GM18867 (cell line): ENCODE measurements around the gene DHX57.

Source experiments
- ATAC-seq: cut with Tn5 transposase; IDR thresholded peaks from one replicate; pipeline ENCODE4 v1.9.1; 2021; ENCODE audit warnings: mild to moderate bottlenecking, moderate library complexity; ENCODE audit not compliant: unreplicated experiment

DHX57 gene

GRCh38 chr2:38873763-38874162 lies 2.0 kb downstream of the DHX57 start:
- ATAC-seq = no peak

GRCh38 chr2:38871432-38871831 lies 4.3 kb downstream of the DHX57 start:
- ATAC-seq = no peak

GRCh38 chr2:38866773-38867443 lies 8.8 kb downstream of the DHX57 start:
- no peak for ATAC-seq

GRCh38 chr2:38863061-38863695 lies 12.6 kb downstream of the DHX57 start:
- ATAC-seq = peak; percentile 70

GRCh38 chr2:38862476-38862875 lies 13.3 kb downstream of the DHX57 start:
- ATAC-seq = no peak

GRCh38 chr2:38856165-38856564 lies 19.6 kb downstream of the DHX57 start:
- ATAC-seq = no peak

GRCh38 chr2:38850045-38850444 lies 25.7 kb downstream of the DHX57 start:
- peak; percentile 91 for ATAC-seq

GRCh38 chr2:38836791-38837190 lies 38.9 kb downstream of the DHX57 start:
- ATAC-seq = no peak

GRCh38 chr2:38835990-38836389 lies 39.7 kb downstream of the DHX57 start:
- peak; percentile 92 for ATAC-seq

- ATAC-seq = no peak
Measured at GRCh38 chr2:38835015-38835601, 40.6 kb downstream of the DHX57 start.

GRCh38 chr2:38830526-38831159 lies 45.1 kb downstream of the DHX57 start:
- ATAC-seq = no peak

- no peak for ATAC-seq
Measured at GRCh38 chr2:38829971-38830370, 45.8 kb downstream of the DHX57 start.

- no peak for ATAC-seq
Measured at GRCh38 chr2:38828460-38828859, 47.3 kb downstream of the DHX57 start.

- peak; percentile 44 for ATAC-seq
Measured at GRCh38 chr2:38827539-38828145, 48.1 kb downstream of the DHX57 start.

GRCh38 chr2:38825956-38826355 lies 49.8 kb downstream of the DHX57 start:
- no peak for ATAC-seq

GRCh38 chr2:38824906-38825305 lies 50.8 kb downstream of the DHX57 start:
- ATAC-seq = no peak

GRCh38 chr2:38823386-38823785 lies 52.3 kb downstream of the DHX57 start:
- no peak for ATAC-seq

- no peak for ATAC-seq
Measured at GRCh38 chr2:38818565-38818964, 57.2 kb downstream of the DHX57 start.

- ATAC-seq = no peak
Measured at GRCh38 chr2:38815936-38816335, 59.8 kb downstream of the DHX57 start.

- no peak for ATAC-seq
Measured at GRCh38 chr2:38810488-38810887, 65.2 kb downstream of the DHX57 start.

- ATAC-seq = no peak
Measured at GRCh38 chr2:38808677-38809076, 67.1 kb downstream of the DHX57 start.

- no peak for ATAC-seq
Measured at GRCh38 chr2:38806733-38807059, 69.0 kb downstream of the DHX57 start.
